Activated naive CD8-positive, alpha-beta T cell treated with anti-CD3 and anti-CD28 coated beads, Interleukin-2, amount 10 ng/mL, durations not matched to agents 7 days and 5 days (primary cell): ENCODE results near the gene CTNNA3. TPM values are rescaled to one million over a fixed set of nuclear protein-coding genes. Genes with fewer than 3 reads are reported as not detected.

Source experiments
- ATAC-seq: fragments of 150-1000 bp; cut with Tn5 transposase; one replicate; pipeline ENCODE4 v1.10.0; 2021; ENCODE audit warnings: low read depth, moderate library complexity
- POLR2A ChIA-PET: fragments of 350-600 bp; sonication (Branson Sonifier 250); formaldehyde crosslinking; loops from one replicate; lab custom pipeline; 2021; ENCODE audit warnings: antibody characterized with exemption; lab: Charles Lee
- DNase-seq: peaks from one replicate; pipeline ENCODE4 v3.0.0; 2021
- H3K27ac Mint-ChIP-seq: one replicate; pipeline ENCODE4 v1.8.0; 2022; ENCODE audit warnings: mild to moderate bottlenecking, mixed read lengths
- H3K27me3 Mint-ChIP-seq: one replicate; pipeline ENCODE4 v1.8.0; 2022; ENCODE audit warnings: mild to moderate bottlenecking, moderate library complexity, mixed read lengths
- H3K36me3 Mint-ChIP-seq: one replicate; pipeline ENCODE4 v1.8.0; 2021; ENCODE audit warnings: mild to moderate bottlenecking, mixed read lengths
- H3K4me1 Mint-ChIP-seq: one replicate; pipeline ENCODE4 v1.8.0; 2021; ENCODE audit warnings: mixed read lengths
- H3K4me3 Mint-ChIP-seq: one replicate; pipeline ENCODE4 v1.8.0; 2022; ENCODE audit warnings: mild to moderate bottlenecking, moderate library complexity, mixed read lengths
- H3K9me3 Mint-ChIP-seq: one replicate; pipeline ENCODE4 v1.8.0; 2021; ENCODE audit warnings: mixed read lengths
- total RNA-seq, 2 experiments: library from RNA; stranded (reverse); gene quantifications; one replicate each; pipeline ENCODE4 v1.2.3, GENCODE V29; 2021

The CTNNA3 gene
- total RNA-seq, 2 experiments from 2014 or later = 2.4 to 3.6 TPM

DNA sequence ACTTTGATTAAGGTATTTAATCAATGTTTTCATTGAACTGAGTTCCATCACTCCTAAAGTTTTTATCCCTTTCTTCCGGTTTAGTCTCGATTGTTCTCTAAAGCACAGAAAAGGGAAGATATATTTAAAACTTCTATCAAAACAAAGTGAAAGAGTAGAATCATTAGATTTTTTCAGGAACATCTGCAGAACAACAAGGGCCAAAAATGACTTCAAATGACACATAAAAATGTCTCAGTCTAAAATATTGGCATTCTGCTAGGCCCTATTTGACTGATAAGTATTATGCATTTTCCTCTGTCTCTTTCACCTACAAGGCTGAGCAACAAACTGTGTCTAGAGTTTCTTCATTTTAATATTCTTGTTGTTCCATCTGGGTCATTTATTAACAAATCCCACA is 1669.7 kb downstream of the CTNNA3 start:
- H3K27me3 Mint-ChIP-seq = no peaks in the 10 kb centered on the region
- POLR2A ChIA-PET = no interaction called here
- H3K27ac Mint-ChIP-seq = no peak overlapping the region
- DNase-seq = no peak
- H3K36me3 Mint-ChIP-seq = no peaks in the 10 kb centered on the region
- ATAC-seq = no peak
- H3K4me3 Mint-ChIP-seq = no peak overlapping the region
- H3K9me3 Mint-ChIP-seq = peaks cover 4% of the 10 kb centered on the region
- no peaks in the 10 kb centered on the region for H3K4me1 Mint-ChIP-seq

DNA sequence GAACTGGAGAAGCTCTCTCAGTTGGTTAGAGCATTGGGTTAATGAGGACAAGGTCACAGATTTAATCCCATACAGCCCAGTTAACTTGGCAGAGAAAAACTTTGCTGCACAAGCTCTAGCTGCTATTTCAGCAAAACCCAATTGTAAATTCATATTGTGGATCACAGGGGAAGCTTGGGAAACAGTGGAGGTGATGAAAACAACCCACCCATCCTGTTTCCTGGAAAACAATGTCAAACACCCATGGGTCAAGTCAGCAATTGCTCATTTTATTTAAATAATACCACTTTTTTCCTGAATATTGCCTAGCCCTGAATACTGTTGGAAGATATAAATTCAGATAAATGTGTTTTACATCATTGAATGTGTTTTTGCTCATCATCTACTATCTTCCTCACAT is 1670.8 kb downstream of the CTNNA3 start:
- Mint-ChIP-seq H3K27me3 (no peaks in the 10 kb centered on the region), H3K36me3 (no peaks in the 10 kb centered on the region), H3K27ac (no peak overlapping the region), H3K4me3 (no peak overlapping the region), H3K4me1 (no peaks in the 10 kb centered on the region), H3K9me3 (peaks cover 2% of the 10 kb centered on the region)
- POLR2A ChIA-PET = no interaction called here
- DNase-seq (no peak), ATAC-seq (no peak)

DNA sequence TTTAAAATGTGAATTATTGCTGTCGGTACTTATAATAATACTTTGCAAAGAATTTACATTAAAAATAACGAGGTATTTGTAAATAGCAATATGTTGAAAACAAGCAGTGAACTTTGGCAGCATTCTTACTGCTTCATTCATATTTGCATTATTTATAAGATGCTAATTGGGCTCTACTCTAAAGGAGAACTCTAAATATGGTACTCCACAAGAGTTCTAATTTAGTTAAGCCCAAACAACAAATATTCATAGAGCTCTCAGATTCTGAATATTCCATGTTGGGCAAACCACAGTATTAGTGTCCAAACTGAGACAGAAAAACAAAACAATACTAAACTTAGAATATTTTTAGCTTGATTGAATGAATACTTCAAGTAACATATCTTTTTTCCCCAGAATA is 1674.6 kb downstream of the CTNNA3 start:
- Mint-ChIP-seq H3K27ac (no peak overlapping the region), H3K4me3 (no peak overlapping the region), H3K9me3 (no peaks in the 10 kb centered on the region), H3K4me1 (no peaks in the 10 kb centered on the region), H3K36me3 (no peaks in the 10 kb centered on the region), H3K27me3 (no peaks in the 10 kb centered on the region)
- POLR2A ChIA-PET = no interaction called here
- ATAC-seq (no peak), DNase-seq (no peak)

DNA sequence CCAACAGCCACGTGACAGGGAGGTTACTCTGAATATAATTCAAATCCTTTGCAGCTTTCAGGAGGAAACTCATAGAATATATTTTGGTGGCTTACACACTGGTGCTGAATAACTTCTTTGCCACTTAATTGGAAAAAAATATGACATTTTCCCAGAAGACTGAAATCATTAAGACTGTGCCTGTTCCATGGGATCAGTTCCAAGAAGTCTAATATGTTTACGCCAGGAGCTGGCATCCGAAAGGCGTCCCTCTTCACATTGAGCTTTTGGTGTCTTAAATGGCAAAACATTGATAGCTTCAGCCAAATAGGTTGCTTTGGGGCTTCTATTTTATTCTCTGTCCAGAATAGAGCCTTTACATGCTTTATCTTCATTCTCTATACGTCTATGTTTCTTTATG is 1687.8 kb downstream of the CTNNA3 start:
- POLR2A ChIA-PET = no interaction called here
- ATAC-seq = no peak

DNA sequence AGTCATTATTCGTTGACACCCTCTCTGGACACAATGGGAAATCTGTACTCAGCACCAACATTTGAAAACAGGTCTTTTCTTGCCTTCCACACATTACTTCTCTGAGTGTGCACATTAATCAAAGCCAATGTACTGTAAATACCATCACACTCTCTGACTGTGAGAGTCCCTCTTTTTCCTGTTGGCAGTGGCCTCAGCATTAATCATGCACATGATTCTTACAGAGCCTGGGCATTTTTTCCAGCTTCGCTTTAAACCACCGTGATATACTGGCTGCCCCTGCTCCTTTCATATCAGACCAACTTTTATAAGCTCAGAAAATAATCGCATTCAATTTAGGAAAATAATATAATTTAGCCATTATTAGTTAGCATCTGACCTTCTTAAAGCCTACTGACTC is 1689.6 kb downstream of the CTNNA3 start:
- Mint-ChIP-seq H3K36me3 (no peaks in the 10 kb centered on the region), H3K4me3 (no peak overlapping the region), H3K27ac (no peak overlapping the region), H3K9me3 (peaks cover 4% of the 10 kb centered on the region), H3K4me1 (no peaks in the 10 kb centered on the region), H3K27me3 (no peaks in the 10 kb centered on the region)
- ATAC-seq = no peak
- POLR2A ChIA-PET = no interaction called here
- DNase-seq = no peak

More for the DNA sequence above, 1687.8 kb downstream of the CTNNA3 start:
- Mint-ChIP-seq H3K36me3 (no peaks in the 10 kb centered on the region), H3K4me3 (no peak overlapping the region), H3K27me3 (no peaks in the 10 kb centered on the region), H3K27ac (no peak overlapping the region), H3K4me1 (no peaks in the 10 kb centered on the region), H3K9me3 (peaks cover 4% of the 10 kb centered on the region)
- DNase-seq = no peak

DNA sequence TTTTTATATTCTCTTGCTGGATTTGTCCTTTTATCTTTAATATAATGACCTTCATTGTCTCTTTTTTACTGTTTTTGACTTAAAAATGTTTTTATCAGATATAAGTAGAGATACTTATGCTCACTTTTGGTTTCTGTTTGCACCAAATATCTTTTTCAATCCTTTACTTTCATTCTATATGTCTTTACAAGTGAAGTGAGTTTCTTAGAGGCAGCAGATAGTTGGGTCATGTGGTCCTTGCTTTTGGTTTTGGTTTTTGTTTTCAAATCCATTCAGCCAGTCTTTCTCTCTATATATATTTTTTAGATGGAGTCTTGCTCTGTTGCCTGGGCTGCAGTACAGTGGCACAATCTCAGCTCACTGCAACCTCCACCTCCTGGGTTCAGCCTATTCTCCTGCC is 1702.5 kb downstream of the CTNNA3 start:
- H3K4me3 Mint-ChIP-seq = no peak overlapping the region

DNA sequence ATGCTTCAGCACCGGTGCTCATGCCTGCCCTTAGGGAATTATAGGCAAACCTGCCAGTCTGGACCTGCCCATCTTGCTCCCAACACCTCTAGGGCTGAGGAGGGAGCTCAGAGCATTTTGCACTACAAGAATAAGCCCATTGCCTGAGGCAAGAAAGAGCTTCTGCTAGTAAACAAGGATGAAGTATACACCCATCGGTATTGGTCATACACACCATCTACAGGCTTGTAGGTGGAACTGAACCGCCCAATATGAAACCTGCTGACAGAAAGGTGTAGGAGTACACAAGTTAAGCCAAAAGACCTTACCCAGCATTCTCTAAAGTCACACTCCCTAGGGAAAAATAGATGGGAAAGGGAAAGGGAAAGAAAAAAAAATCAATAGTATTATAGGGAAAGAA is 1727.1 kb downstream of the CTNNA3 start:
- no peaks in the 10 kb centered on the region for H3K36me3 Mint-ChIP-seq
- H3K4me1 Mint-ChIP-seq = no peaks in the 10 kb centered on the region
- H3K27ac Mint-ChIP-seq = no peak overlapping the region
- H3K4me3 Mint-ChIP-seq = no peak overlapping the region
- DNase-seq (no peak), ATAC-seq (no peak)
- H3K27me3 Mint-ChIP-seq = no peaks in the 10 kb centered on the region
- POLR2A ChIA-PET = no interaction called here
- H3K9me3 Mint-ChIP-seq = peaks cover 3% of the 10 kb centered on the region

More for the DNA sequence above, 1702.5 kb downstream of the CTNNA3 start:
- Mint-ChIP-seq H3K36me3 (no peaks in the 10 kb centered on the region), H3K9me3 (peaks cover 11% of the 10 kb centered on the region), H3K27me3 (no peaks in the 10 kb centered on the region), H3K4me1 (no peaks in the 10 kb centered on the region), H3K27ac (no peak overlapping the region)
- POLR2A ChIA-PET = no interaction called here
- no peak for ATAC-seq
- no peak for DNase-seq

DNA sequence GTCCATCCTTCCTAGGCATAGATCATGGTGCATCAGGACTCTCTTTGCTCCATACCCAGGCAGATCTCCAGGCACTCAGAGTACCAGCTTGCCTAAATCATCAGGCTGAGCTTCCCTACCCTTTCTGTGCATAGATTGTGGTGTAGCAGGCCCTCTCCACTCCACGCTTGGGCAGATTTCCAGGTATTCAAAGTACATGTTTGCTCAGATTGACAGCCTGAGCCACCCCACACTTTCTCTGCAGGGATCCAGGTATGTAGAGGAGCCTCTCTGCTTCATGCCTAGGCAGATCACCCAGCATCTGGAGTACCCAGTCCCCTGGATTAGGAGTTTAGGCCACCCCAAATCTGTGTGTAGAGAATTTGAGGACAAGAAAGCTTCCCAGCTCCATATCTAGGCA is 1727.6 kb downstream of the CTNNA3 start:
- H3K4me1 Mint-ChIP-seq = no peaks in the 10 kb centered on the region
- H3K27me3 Mint-ChIP-seq = no peaks in the 10 kb centered on the region
- H3K36me3 Mint-ChIP-seq = no peaks in the 10 kb centered on the region
- ATAC-seq (no peak), DNase-seq (no peak)
- no peak overlapping the region for H3K4me3 Mint-ChIP-seq
- POLR2A ChIA-PET = no interaction called here
- H3K9me3 Mint-ChIP-seq = peaks cover 2% of the 10 kb centered on the region
- no peak overlapping the region for H3K27ac Mint-ChIP-seq

DNA sequence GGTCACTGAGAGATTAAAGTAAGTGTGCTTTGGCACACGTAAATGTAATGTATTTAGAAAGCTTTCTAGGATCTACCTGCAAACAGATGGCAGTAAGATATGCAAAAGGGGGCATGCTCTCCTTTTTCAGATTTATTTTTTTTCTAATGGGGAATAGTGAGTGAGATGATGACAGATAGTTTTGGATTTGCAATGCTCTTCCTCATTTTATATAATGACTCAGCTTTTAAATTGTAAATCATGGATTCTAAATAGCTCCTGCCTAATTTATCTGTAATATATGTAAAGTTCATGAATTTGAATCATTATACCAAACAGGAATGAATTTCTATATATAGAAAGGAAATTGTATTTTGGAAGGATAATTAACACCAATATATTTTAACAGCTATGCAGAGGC is 1731.8 kb downstream of the CTNNA3 start:
- H3K9me3 Mint-ChIP-seq = peaks cover 2% of the 10 kb centered on the region
- no peak for ATAC-seq
- no peak overlapping the region for H3K4me3 Mint-ChIP-seq
- POLR2A ChIA-PET = no interaction called here
- H3K36me3 Mint-ChIP-seq = no peaks in the 10 kb centered on the region
- H3K4me1 Mint-ChIP-seq = no peaks in the 10 kb centered on the region
- DNase-seq = no peak
- no peaks in the 10 kb centered on the region for H3K27me3 Mint-ChIP-seq
- H3K27ac Mint-ChIP-seq = no peak overlapping the region

DNA sequence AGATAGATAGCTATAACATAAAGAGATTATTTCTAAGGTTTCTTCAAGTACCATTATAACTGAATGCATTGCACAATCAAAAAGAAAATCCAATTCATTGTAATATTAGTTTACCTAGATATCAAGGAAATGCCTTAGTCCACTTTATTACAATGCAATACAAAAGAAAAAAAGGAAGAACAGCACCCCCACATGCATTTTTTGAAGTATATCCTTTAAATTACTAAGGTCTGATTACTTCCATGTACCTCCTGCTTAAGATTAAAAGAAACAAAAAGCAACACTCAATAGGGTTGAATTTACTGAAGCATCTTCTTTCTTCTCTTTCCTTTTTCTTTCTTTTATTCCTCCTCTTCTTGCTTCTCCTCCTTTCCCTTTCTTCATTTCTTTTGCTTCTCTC is 1743.9 kb downstream of the CTNNA3 start:
- H3K4me3 Mint-ChIP-seq = no peak overlapping the region
- peaks cover 2% of the 10 kb centered on the region for H3K9me3 Mint-ChIP-seq
- POLR2A ChIA-PET = no interaction called here
- no peaks in the 10 kb centered on the region for H3K27me3 Mint-ChIP-seq
- no peak for ATAC-seq
- no peak for DNase-seq
- H3K36me3 Mint-ChIP-seq = no peaks in the 10 kb centered on the region
- no peak overlapping the region for H3K27ac Mint-ChIP-seq
- no peaks in the 10 kb centered on the region for H3K4me1 Mint-ChIP-seq

DNA sequence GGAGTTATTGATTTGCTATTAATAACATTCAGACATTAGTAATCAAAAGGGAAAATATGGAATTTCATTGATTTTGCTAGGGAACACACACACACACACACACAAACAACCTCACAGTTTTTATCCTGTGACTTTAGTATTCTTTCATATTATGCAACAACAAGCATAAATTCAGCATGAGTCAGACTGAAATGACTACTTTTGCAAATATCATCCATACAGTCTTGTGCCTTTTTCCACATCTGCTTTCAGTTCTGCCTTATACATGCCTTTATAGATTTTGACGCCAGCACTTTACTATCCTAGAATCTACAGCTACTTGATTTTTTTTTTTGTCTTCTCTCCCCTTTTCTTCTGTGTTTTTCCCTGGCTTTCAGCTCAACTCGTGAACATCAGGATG is 1745.9 kb downstream of the CTNNA3 start:
- Mint-ChIP-seq H3K9me3 (peaks cover 2% of the 10 kb centered on the region), H3K36me3 (no peaks in the 10 kb centered on the region), H3K4me3 (no peak overlapping the region)

DNA sequence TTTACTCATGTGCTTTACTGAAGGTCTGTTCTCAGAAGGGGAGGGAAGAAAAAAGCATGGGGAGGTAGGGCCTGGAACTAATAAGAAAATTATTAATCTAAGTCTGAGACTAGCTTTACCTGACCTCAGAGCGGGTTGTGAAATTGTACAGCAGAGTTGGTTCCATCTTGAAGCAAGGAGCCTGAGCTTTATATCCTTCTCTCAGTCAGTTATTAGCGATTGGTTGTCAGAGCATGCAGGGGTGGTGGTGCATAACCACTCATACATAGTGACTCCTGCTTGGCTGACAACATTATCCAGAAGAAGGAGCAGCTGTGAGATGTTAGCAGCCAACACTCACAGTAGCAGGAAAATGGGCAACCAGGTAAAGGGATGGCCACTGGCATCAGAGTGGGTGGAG is 1746.5 kb downstream of the CTNNA3 start:
- ATAC-seq (no peak), DNase-seq (no peak)
- Mint-ChIP-seq H3K9me3 (peaks cover 2% of the 10 kb centered on the region), H3K4me3 (no peak overlapping the region), H3K4me1 (no peaks in the 10 kb centered on the region), H3K27me3 (no peaks in the 10 kb centered on the region), H3K36me3 (no peaks in the 10 kb centered on the region), H3K27ac (no peak overlapping the region)
- POLR2A ChIA-PET = no interaction called here

More for the DNA sequence above, 1745.9 kb downstream of the CTNNA3 start:
- POLR2A ChIA-PET = no interaction called here
- H3K27ac Mint-ChIP-seq = no peak overlapping the region
- H3K27me3 Mint-ChIP-seq = no peaks in the 10 kb centered on the region
- H3K4me1 Mint-ChIP-seq = no peaks in the 10 kb centered on the region
- no peak for ATAC-seq
- no peak for DNase-seq

DNA sequence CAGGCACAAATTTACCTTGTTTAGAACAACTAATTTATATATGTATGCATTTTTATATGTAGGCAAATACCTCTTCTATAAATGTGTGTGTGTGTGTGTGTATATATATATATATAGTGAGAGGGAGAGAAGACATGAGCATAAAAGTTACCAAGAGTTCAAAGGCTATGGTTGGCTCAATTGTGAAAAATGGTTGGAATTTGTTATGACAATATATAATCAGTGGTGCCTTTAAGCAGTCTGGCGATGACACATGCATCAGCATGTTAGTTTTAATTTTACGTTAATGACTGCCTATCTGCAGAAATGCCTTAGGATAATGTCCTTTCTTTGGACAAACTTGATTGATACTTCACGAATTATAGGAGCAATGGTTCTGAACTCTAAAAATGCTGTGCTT is 1750.9 kb downstream of the CTNNA3 start:
- H3K27ac Mint-ChIP-seq = no peak overlapping the region
- POLR2A ChIA-PET = no interaction called here

DNA sequence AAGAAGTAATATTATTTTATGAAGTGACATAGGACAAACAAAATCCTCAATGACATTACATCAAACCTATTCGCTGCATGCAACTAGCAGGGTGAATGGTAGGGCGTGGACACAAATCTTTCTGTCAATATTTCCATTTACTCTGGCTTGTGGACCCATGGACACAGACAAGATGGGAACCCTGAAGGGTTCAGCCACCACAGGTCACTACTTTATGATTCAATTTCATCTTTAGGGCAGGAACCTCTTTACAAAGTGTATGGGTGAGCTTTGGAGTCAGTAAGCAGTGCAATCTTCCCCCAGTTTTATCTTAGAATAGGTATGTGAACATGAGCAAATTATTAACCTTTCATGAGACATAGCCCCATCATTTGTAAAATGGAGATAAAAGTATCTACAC is 1752.5 kb downstream of the CTNNA3 start:
- POLR2A ChIA-PET = no interaction called here
- DNase-seq (no peak), ATAC-seq (no peak)
- Mint-ChIP-seq H3K27me3 (no peaks in the 10 kb centered on the region), H3K36me3 (no peaks in the 10 kb centered on the region), H3K9me3 (peaks cover 2% of the 10 kb centered on the region), H3K4me3 (no peak overlapping the region), H3K4me1 (no peaks in the 10 kb centered on the region), H3K27ac (no peak overlapping the region)

More for the DNA sequence above, 1750.9 kb downstream of the CTNNA3 start:
- H3K27me3 Mint-ChIP-seq = no peaks in the 10 kb centered on the region
- DNase-seq (no peak), ATAC-seq (no peak)
- H3K4me1 Mint-ChIP-seq = no peaks in the 10 kb centered on the region
- no peaks in the 10 kb centered on the region for H3K36me3 Mint-ChIP-seq
- peaks cover 2% of the 10 kb centered on the region for H3K9me3 Mint-ChIP-seq
- no peak overlapping the region for H3K4me3 Mint-ChIP-seq
